CD4-positive, alpha-beta T cell treated with Interleukin-1 beta for 1 hour (primary cell): ENCODE data around the gene SEC31A.
"Not testable (repeated sequence)": the region's sequence is repeated elsewhere in the genome, so short reads cannot be mapped to it uniquely, and the experiment has no call there.

Experiments
- DNase-seq, 2 donors: peaks; one replicate each; pipeline ENCODE4 v3.0.0-alpha.2; 2020 to 2022

SEC31A gene

GRCh38 chr4:82890901-82891706, at the start of gene SEC31A:
SEC31A (minus strand) TSS chr4:82891153; CDS start chr4:82881936, 9,217 bp downstream.
- peak; percentile 96 for DNase-seq

GRCh38 chr4:82939414-82939813, 48.5 kb upstream of the SEC31A start:
- DNase-seq, result no peak

GRCh38 chr4:82934441-82934840, 43.5 kb upstream of the SEC31A start:
- no peak for DNase-seq

- DNase-seq, result no peak
These were observed 40.1 kb upstream of the SEC31A start for GRCh38 chr4:82930848-82931755.

- DNase-seq, result no peak
These were observed 30.8 kb upstream of the SEC31A start for GRCh38 chr4:82921795-82922194.

- no peak for DNase-seq
These were observed 28.4 kb upstream of the SEC31A start for GRCh38 chr4:82919386-82919785.

- no peak for DNase-seq
These were observed 27.1 kb upstream of the SEC31A start for GRCh38 chr4:82918091-82918490.

GRCh38 chr4:82913968-82914367, 23.0 kb upstream of the SEC31A start:
- DNase-seq, result not testable (repeated sequence)

GRCh38 chr4:82913305-82913704, 22.4 kb upstream of the SEC31A start:
- DNase-seq, result no peak

GRCh38 chr4:82909326-82909725, 18.4 kb upstream of the SEC31A start:
- DNase-seq, result no peak

GRCh38 chr4:82906469-82906868, 15.5 kb upstream of the SEC31A start:
- DNase-seq, result no peak

GRCh38 chr4:82905205-82905604, 14.3 kb upstream of the SEC31A start:
- DNase-seq, result peak in 1 of 2 donors; percentile 41

- no peak for DNase-seq
These were observed 12.8 kb upstream of the SEC31A start for GRCh38 chr4:82903737-82904136.

GRCh38 chr4:82901183-82901718, 10.3 kb upstream of the SEC31A start:
- DNase-seq, result no peak

GRCh38 chr4:82900411-82901182, 9.6 kb upstream of the SEC31A start, which contains the start of gene THAP9:
THAP9 (plus strand) TSS chr4:82900735; CDS start chr4:82900803, 68 bp downstream.
- DNase-seq, result peak; percentile 99

GRCh38 chr4:82900066-82900410, 9.1 kb upstream of the SEC31A start:
- no peak for DNase-seq

GRCh38 chr4:82899374-82900065, 8.6 kb upstream of the SEC31A start:
- DNase-seq, result no peak

GRCh38 chr4:82898322-82899243, 7.6 kb upstream of the SEC31A start:
- peak in 1 of 2 donors; percentile 32 for DNase-seq

- no peak for DNase-seq
These were observed 5.8 kb upstream of the SEC31A start for GRCh38 chr4:82896755-82897154.

- no peak for DNase-seq
These were observed 3.0 kb upstream of the SEC31A start for GRCh38 chr4:82893942-82894341.

GRCh38 chr4:82892467-82892802, 1.5 kb upstream of the SEC31A start:
- DNase-seq, result no peak
